K562 (cell line): ENCODE data around the gene ACP5. TPM values are rescaled to one million over a fixed set of nuclear protein-coding genes. Genes with fewer than 3 reads are reported as not detected.
A peak's percentile ranks its signal among the peaks of the same experiment; 100 is the strongest.

Experiments used
- E2F6 ChIP-seq, 2 experiments: IDR thresholded peaks; 2 replicates each; pipeline ENCODE4 v1.6.1; 2011; ENCODE audit warnings: borderline replicate concordance in 1 of 2, control low read depth in 1 of 2, low read depth in 1 of 2, low read length in 1 of 2, mild to moderate bottlenecking in 1 of 2, mixed read lengths in 1 of 2, moderate library complexity in 1 of 2; ENCODE audit not compliant: insufficient read depth in 1 of 2, insufficient read length in 1 of 2, poor library complexity in 1 of 2, severe bottlenecking in 1 of 2; ENCODE audit errors: extremely low read depth in 1 of 2
- ELK3 ChIP-seq: fragments of 450-650 bp; formaldehyde crosslinking; IDR thresholded peaks from 2 replicates; pipeline ENCODE4 v1.4.0; 2020; ENCODE audit warnings: mild to moderate bottlenecking
- MCM7 ChIP-seq, 2 experiments: fragments of 450-650 bp; IDR thresholded peaks; 2 replicates each; pipeline ENCODE4 v1.6.1; 2016 to 2018
- U2AF2 ChIP-seq: fragments of 200-400 bp; formaldehyde crosslinking; optimal IDR thresholded peaks from 2 replicates; pipeline ENCODE3; 2017; ENCODE audit warnings: low read depth, mild to moderate bottlenecking, low read length
- ZNF408 ChIP-seq: fragments of 250-450 bp; sonication (Bioruptor Pico); IDR thresholded peaks from 2 replicates; pipeline ENCODE4 v1.4.0; 2020; ENCODE audit warnings: low read depth, mild to moderate bottlenecking, moderate library complexity
- polyA plus RNA-seq, 8 experiments: library from polyadenylated mRNA; depleted of rRNA in 4 of 8; stranded (reverse) in 5 of 8; unstranded in 3 of 8; fragments of >200 nt; fragmentation: Nextera tagmentation in 2 of 8; fragmentation: Illumina TruSeq in 1 of 8; extraction: Ambion mirVana in 2 of 8; extraction: Trizol in 1 of 8; gene quantifications; 2 replicates each; pipeline versions ENCODE4 v1.2.1 to v1.2.3, GENCODE V29; 2011 to 2014; ENCODE audit warnings: inconsistent platforms in 1 of 8, missing spikeins in 1 of 8
- total RNA-seq, 7 experiments: library from RNA; depleted of rRNA in 6 of 7; stranded (reverse); fragments of >200 nt in 6 of 7; fragmentation: Illumina TruSeq in 2 of 7; extraction: Trizol in 2 of 7; gene quantifications; 2 replicates each; pipeline versions ENCODE4 v1.2.1 to v1.2.3, GENCODE V29; 2011 to 2021; ENCODE audit warnings: low replicate concordance in 1 of 7
- TF ChIP-seq, protein P1 (sequence below): sonication (generic); formaldehyde crosslinking; IDR thresholded peaks from 2 replicates; pipeline ENCODE4 v1.8.1; 2022; ENCODE audit warnings: missing genetic modification reagents
- TF ChIP-seq, protein P2 (sequence below): fragments of 450-650 bp; IDR thresholded peaks from 2 replicates; pipeline ENCODE4 v1.7.1; 2018; ENCODE audit warnings: mild to moderate bottlenecking, low read depth; ENCODE audit not compliant: partially characterized antibody
- TF ChIP-seq, protein P3 (sequence below): fragments of 250-450 bp; sonication (Bioruptor Pico); IDR thresholded peaks from 2 replicates; pipeline ENCODE4 v1.4.0; 2020
- TF ChIP-seq, protein P4 (sequence below): IDR thresholded peaks from 2 replicates; pipeline ENCODE4 v1.6.1; 2011; ENCODE audit warnings: borderline replicate concordance, low read depth, mild to moderate bottlenecking, moderate library complexity, low read length; ENCODE audit not compliant: insufficient read depth, poor library complexity, severe bottlenecking

ACP5 gene
- total and polyA plus RNA-seq, 9 of the 15 experiments (the other 6 are each of a cell fraction or from before 2014, with no cell fraction given), result 0.06 to 1.1 (median 0.31) TPM; not detected in 1

GRCh38 chr19:11558881-11559828 is 18.3 kb downstream of the ACP5 start, which contains the start of gene ELOF1 (continued):
- TF ChIP-seq, protein P1, sequence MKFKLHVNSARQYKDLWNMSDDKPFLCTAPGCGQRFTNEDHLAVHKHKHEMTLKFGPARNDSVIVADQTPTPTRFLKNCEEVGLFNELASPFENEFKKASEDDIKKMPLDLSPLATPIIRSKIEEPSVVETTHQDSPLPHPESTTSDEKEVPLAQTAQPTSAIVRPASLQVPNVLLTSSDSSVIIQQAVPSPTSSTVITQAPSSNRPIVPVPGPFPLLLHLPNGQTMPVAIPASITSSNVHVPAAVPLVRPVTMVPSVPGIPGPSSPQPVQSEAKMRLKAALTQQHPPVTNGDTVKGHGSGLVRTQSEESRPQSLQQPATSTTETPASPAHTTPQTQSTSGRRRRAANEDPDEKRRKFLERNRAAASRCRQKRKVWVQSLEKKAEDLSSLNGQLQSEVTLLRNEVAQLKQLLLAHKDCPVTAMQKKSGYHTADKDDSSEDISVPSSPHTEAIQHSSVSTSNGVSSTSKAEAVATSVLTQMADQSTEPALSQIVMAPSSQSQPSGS (CRISPR knock-in tag), result no peak
- TF ChIP-seq, protein P2, sequence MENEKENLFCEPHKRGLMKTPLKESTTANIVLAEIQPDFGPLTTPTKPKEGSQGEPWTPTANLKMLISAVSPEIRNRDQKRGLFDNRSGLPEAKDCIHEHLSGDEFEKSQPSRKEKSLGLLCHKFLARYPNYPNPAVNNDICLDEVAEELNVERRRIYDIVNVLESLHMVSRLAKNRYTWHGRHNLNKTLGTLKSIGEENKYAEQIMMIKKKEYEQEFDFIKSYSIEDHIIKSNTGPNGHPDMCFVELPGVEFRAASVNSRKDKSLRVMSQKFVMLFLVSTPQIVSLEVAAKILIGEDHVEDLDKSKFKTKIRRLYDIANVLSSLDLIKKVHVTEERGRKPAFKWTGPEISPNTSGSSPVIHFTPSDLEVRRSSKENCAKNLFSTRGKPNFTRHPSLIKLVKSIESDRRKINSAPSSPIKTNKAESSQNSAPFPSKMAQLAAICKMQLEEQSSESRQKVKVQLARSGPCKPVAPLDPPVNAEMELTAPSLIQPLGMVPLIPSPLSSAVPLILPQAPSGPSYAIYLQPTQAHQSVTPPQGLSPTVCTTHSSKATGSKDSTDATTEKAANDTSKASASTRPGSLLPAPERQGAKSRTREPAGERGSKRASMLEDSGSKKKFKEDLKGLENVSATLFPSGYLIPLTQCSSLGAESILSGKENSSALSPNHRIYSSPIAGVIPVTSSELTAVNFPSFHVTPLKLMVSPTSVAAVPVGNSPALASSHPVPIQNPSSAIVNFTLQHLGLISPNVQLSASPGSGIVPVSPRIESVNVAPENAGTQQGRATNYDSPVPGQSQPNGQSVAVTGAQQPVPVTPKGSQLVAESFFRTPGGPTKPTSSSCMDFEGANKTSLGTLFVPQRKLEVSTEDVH, result peak; percentile 88
- TF ChIP-seq, protein P3, sequence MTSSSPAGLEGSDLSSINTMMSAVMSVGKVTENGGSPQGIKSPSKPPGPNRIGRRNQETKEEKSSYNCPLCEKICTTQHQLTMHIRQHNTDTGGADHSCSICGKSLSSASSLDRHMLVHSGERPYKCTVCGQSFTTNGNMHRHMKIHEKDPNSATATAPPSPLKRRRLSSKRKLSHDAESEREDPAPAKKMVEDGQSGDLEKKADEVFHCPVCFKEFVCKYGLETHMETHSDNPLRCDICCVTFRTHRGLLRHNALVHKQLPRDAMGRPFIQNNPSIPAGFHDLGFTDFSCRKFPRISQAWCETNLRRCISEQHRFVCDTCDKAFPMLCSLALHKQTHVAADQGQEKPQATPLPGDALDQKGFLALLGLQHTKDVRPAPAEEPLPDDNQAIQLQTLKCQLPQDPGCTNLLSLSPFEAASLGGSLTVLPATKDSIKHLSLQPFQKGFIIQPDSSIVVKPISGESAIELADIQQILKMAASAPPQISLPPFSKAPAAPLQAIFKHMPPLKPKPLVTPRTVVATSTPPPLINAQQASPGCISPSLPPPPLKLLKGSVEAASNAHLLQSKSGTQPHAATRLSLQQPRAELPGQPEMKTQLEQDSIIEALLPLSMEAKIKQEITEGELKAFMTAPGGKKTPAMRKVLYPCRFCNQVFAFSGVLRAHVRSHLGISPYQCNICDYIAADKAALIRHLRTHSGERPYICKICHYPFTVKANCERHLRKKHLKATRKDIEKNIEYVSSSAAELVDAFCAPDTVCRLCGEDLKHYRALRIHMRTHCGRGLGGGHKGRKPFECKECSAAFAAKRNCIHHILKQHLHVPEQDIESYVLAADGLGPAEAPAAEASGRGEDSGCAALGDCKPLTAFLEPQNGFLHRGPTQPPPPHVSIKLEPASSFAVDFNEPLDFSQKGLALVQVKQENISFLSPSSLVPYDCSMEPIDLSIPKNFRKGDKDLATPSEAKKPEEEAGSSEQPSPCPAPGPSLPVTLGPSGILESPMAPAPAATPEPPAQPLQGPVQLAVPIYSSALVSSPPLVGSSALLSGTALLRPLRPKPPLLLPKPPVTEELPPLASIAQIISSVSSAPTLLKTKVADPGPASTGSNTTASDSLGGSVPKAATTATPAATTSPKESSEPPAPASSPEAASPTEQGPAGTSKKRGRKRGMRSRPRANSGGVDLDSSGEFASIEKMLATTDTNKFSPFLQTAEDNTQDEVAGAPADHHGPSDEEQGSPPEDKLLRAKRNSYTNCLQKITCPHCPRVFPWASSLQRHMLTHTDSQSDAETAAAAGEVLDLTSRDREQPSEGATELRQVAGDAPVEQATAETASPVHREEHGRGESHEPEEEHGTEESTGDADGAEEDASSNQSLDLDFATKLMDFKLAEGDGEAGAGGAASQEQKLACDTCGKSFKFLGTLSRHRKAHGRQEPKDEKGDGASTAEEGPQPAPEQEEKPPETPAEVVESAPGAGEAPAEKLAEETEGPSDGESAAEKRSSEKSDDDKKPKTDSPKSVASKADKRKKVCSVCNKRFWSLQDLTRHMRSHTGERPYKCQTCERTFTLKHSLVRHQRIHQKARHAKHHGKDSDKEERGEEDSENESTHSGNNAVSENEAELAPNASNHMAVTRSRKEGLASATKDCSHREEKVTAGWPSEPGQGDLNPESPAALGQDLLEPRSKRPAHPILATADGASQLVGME, result no peak
- TF ChIP-seq U2AF2 (no peak), ELK3 (CRISPR knock-in tag) (no peak), E2F6 (IDR thresholded peaks at IDR 0.05; ENCODE audit: borderline replicate concordance in 1 of 2, extremely low read depth in 1 of 2, insufficient read depth in 1 of 2, insufficient read length in 1 of 2, low read depth in 1 of 2, low read length in 1 of 2, poor library complexity in 1 of 2, severe bottlenecking in 1 of 2) (peak in 1 of 2 experiments; percentile 33), MCM7 (IDR thresholded peaks at IDR 0.05) (no peak), ZNF408 (CRISPR knock-in tag) (no peak)
- TF ChIP-seq, protein P4, sequence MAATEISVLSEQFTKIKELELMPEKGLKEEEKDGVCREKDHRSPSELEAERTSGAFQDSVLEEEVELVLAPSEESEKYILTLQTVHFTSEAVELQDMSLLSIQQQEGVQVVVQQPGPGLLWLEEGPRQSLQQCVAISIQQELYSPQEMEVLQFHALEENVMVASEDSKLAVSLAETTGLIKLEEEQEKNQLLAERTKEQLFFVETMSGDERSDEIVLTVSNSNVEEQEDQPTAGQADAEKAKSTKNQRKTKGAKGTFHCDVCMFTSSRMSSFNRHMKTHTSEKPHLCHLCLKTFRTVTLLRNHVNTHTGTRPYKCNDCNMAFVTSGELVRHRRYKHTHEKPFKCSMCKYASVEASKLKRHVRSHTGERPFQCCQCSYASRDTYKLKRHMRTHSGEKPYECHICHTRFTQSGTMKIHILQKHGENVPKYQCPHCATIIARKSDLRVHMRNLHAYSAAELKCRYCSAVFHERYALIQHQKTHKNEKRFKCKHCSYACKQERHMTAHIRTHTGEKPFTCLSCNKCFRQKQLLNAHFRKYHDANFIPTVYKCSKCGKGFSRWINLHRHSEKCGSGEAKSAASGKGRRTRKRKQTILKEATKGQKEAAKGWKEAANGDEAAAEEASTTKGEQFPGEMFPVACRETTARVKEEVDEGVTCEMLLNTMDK, result no peak
